Posterior vena cava (tissue), 2 donors: Measurements from ENCODE around the gene SHISA6. TPM values are rescaled to one million over a fixed set of nuclear protein-coding genes. Genes with fewer than 3 reads are reported as not detected.

Source experiments
- DNase-seq: peaks from one replicate; pipeline ENCODE4 v3.0.0-alpha.2; 2020; ENCODE audit warnings: low spot score
- intact Hi-C, 2 donors: fragments of 100-400 bp; cut with DNase I; formaldehyde crosslinking; loops; one replicate each; pipeline versions ENCODE4 v1.14.1 to v1.14.2; 2022 to 2023
- total RNA-seq, 2 donors: library from RNA; stranded (reverse); fragmentation: NEBNext Ultra II Directional; extraction: Animal tissue kit (Norgen Biotek cat#: 25700); gene quantifications; one replicate each; pipeline ENCODE4 v1.2.1, GENCODE V29; 2021
- donor health status: DM: yes; HTN: yes; CAD: no.
- donor health status: DM: yes; HTN: yes; CAD: no.

SHISA6 gene
- total RNA-seq, 2 donors from 2014 or later: 0.24 to 0.88 TPM

DNA sequence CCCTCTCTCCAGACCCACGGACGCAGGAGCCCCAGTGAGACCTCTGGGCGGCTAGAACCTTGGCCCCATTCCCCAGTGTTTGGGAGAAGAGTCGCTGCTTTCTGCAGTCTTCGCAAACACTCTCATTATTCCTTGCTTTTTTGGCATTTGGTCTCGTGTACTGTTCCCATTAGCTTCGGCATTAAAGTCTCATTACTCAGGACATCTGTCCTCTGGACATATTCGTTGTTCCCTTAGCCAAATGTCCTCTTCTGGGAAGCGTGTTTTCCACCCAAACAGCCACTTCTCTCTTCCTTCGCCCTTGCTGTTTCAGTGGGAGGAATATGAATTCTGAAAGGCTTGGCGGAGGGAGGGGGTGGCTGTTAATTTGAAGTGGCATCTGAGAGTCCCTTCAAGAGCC is 11.1 kb downstream of the SHISA6 start:
- intact Hi-C loops: loop anchor here in 1 of 2 donors (5.0 kb wide), 1 partner anchor 450 kb away; the partner anchor contains the start of gene TMEM238L
- DNase-seq: no peak

DNA sequence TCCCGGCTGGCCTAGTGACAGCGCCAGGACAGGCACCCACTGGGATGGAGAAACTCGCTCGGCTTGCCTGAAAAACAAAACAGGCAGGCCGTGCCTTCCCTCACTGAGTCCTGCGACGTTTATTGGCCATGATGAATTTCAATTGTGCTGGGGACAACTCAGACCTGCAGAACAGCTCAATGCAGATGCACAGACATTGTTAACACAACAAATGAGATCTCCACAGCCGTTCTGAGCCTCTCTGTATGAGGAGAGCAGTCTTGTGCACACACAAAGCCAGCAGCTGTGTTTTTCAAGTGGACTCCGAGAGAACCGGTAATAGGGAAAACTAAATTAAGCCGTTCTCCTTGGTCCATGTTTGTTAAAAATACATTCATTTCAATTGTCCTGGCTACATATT is 15.9 kb downstream of the SHISA6 start:
- intact Hi-C loops: no loop called here

GRCh38 chr17:11264183-11264871 is 23.3 kb downstream of the SHISA6 start:
- DNase-seq: no peak
- intact Hi-C loops: no loop called here

More for the DNA sequence above, 15.9 kb downstream of the SHISA6 start:
- DNase-seq: no peak

- intact Hi-C loops: no loop called here
Observed at GRCh38 chr17:11267999-11268575, 27.1 kb downstream of the SHISA6 start.

GRCh38 chr17:11269210-11269609 is 28.2 kb downstream of the SHISA6 start:
- intact Hi-C loops: no loop called here
- no peak for DNase-seq

More at GRCh38 chr17:11267999-11268575, 27.1 kb downstream of the SHISA6 start:
- DNase-seq: no peak

DNA sequence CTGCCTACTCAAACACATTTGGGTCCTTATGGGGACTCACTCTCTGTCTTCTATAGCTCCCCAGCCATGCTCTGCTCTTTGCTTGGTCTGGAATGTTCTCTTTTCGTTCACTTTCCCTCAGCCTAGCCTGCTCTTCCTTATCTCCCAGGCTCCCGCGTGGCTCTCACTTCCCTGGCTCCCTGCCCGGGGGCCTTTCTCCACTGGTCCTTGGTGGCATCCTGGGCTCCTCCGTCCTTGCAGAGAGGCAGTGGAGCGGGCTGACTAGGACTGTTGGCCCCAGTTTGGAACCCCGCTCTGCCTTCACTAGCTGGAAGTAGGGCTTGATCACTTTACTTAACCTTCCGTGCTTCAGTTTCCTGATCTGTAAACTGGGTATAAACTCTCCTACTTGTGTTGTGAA is 31.2 kb downstream of the SHISA6 start:
- DNase-seq: no peak
- intact Hi-C loops: no loop called here

DNA sequence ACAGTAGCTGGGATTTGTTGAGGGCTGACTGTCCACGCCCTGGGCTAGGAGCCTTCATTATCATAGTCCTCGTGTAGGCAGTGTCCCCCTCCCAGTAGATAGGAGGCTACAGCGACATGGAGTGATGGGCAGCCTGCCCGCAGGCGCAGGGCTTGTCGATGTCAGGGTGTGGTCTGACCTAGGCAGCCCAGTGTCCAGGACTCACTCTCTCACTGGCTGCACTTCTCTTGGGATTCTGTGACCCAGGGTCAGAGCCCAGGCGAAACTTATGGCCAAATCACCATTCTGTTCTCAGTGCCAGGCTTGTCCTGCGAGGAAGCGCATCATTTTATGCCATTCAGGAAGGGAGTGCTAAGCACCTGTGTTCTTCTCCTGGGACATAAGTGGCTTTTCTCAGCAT is 32.6 kb downstream of the SHISA6 start:
- no peak for DNase-seq
- intact Hi-C loops: no loop called here

GRCh38 chr17:11274106-11274505 is 33.1 kb downstream of the SHISA6 start:
- DNase-seq: no peak
- intact Hi-C loops: no loop called here

GRCh38 chr17:11276486-11276885 is 35.5 kb downstream of the SHISA6 start:
- intact Hi-C loops: no loop called here
- no peak for DNase-seq

GRCh38 chr17:11278186-11278991 is 37.4 kb downstream of the SHISA6 start:
- no peak for DNase-seq
- intact Hi-C loops: no loop called here

DNA sequence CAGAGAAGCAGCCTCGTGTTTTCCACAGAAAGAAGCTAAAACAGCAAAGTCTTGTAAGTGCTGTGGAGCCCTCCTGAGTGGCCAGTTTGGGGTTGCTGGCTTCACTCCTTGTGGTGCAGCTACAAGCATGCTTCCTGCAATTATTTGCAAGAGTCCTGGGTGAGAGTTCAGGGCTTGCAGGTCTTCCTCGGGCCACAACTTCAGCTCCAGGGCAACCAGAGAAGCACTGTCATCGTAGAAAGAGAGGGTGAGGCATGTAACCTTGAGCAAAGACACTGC is 37.9 kb downstream of the SHISA6 start:
- DNase-seq: no peak
- intact Hi-C loops: no loop called here

DNA sequence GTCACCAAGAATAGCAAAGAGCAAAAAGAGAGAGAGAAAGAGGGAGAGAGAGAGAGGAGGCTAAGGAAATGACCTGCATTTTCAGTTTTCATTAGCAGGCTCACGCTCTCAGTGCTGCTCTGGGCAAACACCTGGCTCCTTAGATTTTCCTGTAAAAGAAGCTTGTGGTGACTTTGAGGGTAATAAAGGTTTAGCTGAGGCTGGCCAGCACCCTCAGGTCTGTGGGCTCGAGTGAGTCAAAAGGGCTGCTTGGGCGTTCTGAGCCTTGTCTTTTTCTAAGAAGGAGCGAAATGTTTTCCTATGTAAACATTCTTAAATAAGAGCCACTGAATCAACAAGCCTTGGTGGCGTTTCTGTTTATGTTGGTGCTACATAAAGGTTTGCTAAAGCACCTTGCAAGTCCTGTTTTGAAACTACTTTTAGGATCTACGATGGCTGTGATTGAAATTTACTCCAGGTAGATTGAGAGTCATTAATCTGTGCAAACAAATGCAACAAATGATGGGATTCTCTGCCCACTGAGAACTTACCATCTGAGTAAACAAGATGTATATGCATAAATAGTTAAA is 38.8 kb downstream of the SHISA6 start:
- intact Hi-C loops: loop anchor here in 1 of 2 donors (5.0 kb wide), 1 partner anchor 1373 kb away; the partner anchor contains the start of gene RCVRN

DNA sequence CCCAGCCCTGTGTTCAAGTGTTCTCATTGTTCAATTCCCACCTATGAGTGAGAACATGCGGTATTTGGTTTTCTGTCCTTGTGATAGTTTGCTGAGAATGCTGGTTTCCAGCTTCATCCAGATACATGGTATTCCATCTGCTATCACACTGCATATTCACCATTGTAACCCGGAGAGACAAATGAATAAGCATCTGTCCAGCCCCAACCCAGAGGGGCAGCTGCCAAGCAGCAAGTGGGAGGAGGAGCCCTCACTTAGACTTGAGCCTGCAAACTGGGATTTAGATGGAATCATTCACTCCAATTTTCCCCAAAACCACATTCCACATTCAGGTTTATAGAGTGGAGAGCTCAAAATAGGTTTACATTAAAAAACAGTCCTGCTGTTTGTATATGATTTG is 41.6 kb downstream of the SHISA6 start:
- intact Hi-C loops: loop anchor here in 1 of 2 donors (5.0 kb wide), 1 partner anchor 1375 kb away; the partner anchor contains the start of gene RCVRN
- no peak for DNase-seq

More for the DNA sequence above, 38.8 kb downstream of the SHISA6 start:
- DNase-seq: no peak

- no peak for DNase-seq
- intact Hi-C loops: loop anchor here in 1 of 2 donors (5.0 kb wide), 1 partner anchor 1378 kb away; the partner anchor contains the start of gene RCVRN
Observed at GRCh38 chr17:11284811-11285210, 43.8 kb downstream of the SHISA6 start.

DNA sequence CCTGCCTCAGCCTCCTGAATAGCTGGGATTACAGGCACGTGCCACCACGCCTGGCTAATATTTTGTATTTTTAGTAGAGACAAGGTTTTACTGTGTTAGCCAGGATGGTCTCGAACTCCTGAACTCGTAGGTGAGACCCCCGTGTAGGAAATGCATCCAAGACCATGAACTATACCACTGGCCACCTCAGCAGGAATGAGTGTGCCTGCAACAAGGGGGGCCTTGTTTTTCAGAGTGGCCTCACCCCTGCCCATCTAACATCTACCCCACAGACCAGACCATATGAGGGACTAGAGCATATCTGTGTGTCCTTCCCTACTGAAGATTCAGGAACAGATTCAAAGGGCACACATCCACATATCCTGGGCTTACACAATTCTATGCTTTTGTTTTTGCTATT is 44.9 kb downstream of the SHISA6 start:
- no peak for DNase-seq
- intact Hi-C loops: no loop called here

GRCh38 chr17:11287791-11288190 is 46.8 kb downstream of the SHISA6 start:
- DNase-seq: no peak
- intact Hi-C loops: no loop called here

DNA sequence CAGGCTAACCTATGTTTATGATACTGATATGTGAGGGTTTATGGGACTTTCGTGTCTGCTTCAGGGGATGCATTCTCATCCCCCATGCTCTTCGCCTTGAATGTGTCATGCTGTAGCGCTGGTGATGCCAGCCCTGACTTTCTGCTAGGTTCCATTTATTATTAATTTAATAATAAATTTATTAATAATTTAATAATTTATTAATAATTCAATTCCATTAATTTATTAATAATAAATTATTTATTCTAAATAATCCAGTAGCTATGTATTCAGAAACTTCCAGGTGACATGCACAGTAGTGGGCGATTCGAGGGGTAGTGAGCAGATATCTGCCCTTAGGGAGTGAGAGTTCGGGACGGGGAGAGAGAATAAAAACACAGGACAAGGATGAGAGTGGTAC is 49.8 kb downstream of the SHISA6 start:
- intact Hi-C loops: no loop called here
- no peak for DNase-seq

DNA sequence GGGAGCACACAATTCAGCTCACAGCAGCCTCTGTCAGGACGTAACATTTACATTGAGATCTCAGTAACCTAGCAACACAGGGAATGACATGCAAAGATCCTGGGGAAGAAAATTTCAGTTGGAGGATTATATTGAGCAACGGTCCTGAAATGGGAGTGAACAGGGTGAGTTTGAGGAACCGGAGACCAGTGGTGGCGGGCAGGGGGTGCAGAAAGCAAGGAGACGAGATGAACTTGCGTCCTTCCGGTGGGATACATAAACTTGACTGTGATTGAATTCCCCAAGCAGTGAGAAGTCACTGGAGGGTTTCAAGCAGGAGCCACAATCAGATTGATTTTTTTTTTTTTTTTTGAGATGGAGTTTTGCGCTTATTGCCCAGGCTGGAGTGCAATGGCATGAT is 51.5 kb downstream of the SHISA6 start:
- intact Hi-C loops: no loop called here
- no peak for DNase-seq

GRCh38 chr17:11293480-11293879 is 52.5 kb downstream of the SHISA6 start:
- DNase-seq: no peak
- intact Hi-C loops: no loop called here

GRCh38 chr17:11294826-11295225 is 53.8 kb downstream of the SHISA6 start:
- intact Hi-C loops: no loop called here
- DNase-seq: no peak
